Measurements from ENCODE around the gene TINCR. TPM values are rescaled to one million over a fixed set of nuclear protein-coding genes. Genes with fewer than 3 reads are reported as not detected.

TINCR gene
- polyA plus RNA-seq, 6 donors from 2014 or later, result 0.08 to 0.32 (median 0.12) TPM; not detected in 3

GRCh38 chr19:5585461-5586299 is 17.9 kb upstream of the TINCR start:
- Mint-ChIP-seq H3K9me3 (no peaks in the 10 kb centered on the region), H3K27ac (peak overlapping the region in 5 of 6 donors; percentile 28 to 82 (median 65)), H3K4me1 (peaks cover 7 to 13% (median 12%) of the 10 kb centered on the region in 3 donors), H3K36me3 (peaks cover 0 to 7% of the 10 kb centered on the region in 2 donors), H3K27me3 (no peaks in the 10 kb centered on the region), H3K4me3 (peak overlapping the region in 5 of 8 donors; percentile 12 to 51 (median 38))
- DNase-seq (peak; percentile 11), ATAC-seq (ENCODE audit: low read depth in 2 of 2) (peak; percentile 72)

GRCh38 chr19:5580161-5580571 is 12.4 kb upstream of the TINCR start:
- Mint-ChIP-seq H3K27me3 (no peaks in the 10 kb centered on the region), H3K9me3 (no peaks in the 10 kb centered on the region), H3K36me3 (no peaks in the 10 kb centered on the region), H3K4me1 (peaks cover 8 to 12% (median 9%) of the 10 kb centered on the region in 3 donors), H3K4me3 (no peak overlapping the region), H3K27ac (no peak overlapping the region)
- ATAC-seq (ENCODE audit: low read depth in 2 of 2), result no peak
- DNase-seq, result no peak

- peaks cover 8 to 12% (median 9%) of the 10 kb centered on the region in 3 donors for H3K4me1 Mint-ChIP-seq
- H3K9me3 Mint-ChIP-seq, result no peaks in the 10 kb centered on the region
- H3K27ac Mint-ChIP-seq, result no peak overlapping the region
- DNase-seq (no peak), ATAC-seq (ENCODE audit: low read depth in 2 of 2) (no peak)
- H3K4me3 Mint-ChIP-seq, result no peak overlapping the region
- H3K27me3 Mint-ChIP-seq, result no peaks in the 10 kb centered on the region
- H3K36me3 Mint-ChIP-seq, result no peaks in the 10 kb centered on the region
Measured at GRCh38 chr19:5579697-5580096, 11.9 kb upstream of the TINCR start.

- Mint-ChIP-seq H3K36me3 (no peaks in the 10 kb centered on the region), H3K27me3 (no peaks in the 10 kb centered on the region), H3K27ac (no peak overlapping the region), H3K9me3 (no peaks in the 10 kb centered on the region), H3K4me1 (peaks cover 8 to 12% (median 9%) of the 10 kb centered on the region in 3 donors), H3K4me3 (peak overlapping the region in 1 of 8 donors; percentile 41)
- ATAC-seq (ENCODE audit: low read depth in 2 of 2) (no peak), DNase-seq (no peak)
Measured at GRCh38 chr19:5579286-5579685, 11.5 kb upstream of the TINCR start.

GRCh38 chr19:5578097-5578846 is 10.5 kb upstream of the TINCR start:
- H3K4me3 Mint-ChIP-seq, result peak overlapping the region in 2 of 8 donors; percentile 47 to 53
- H3K27me3 Mint-ChIP-seq, result no peaks in the 10 kb centered on the region
- DNase-seq (peak; percentile 60), ATAC-seq (ENCODE audit: low read depth in 2 of 2) (peak; percentile 87 to 88)
- peaks cover 8 to 12% (median 9%) of the 10 kb centered on the region in 3 donors for H3K4me1 Mint-ChIP-seq
- H3K9me3 Mint-ChIP-seq, result no peaks in the 10 kb centered on the region
- H3K36me3 Mint-ChIP-seq, result no peaks in the 10 kb centered on the region
- peak overlapping the region in 3 of 6 donors; percentile 49 to 81 (median 67) for H3K27ac Mint-ChIP-seq

GRCh38 chr19:5575590-5575989 is 7.8 kb upstream of the TINCR start:
- peaks cover 8 to 12% (median 9%) of the 10 kb centered on the region in 3 donors for H3K4me1 Mint-ChIP-seq
- H3K36me3 Mint-ChIP-seq, result no peaks in the 10 kb centered on the region
- no peaks in the 10 kb centered on the region for H3K27me3 Mint-ChIP-seq
- no peak overlapping the region for H3K27ac Mint-ChIP-seq
- H3K4me3 Mint-ChIP-seq, result no peak overlapping the region
- peaks cover 0 to 6% (median 0%) of the 10 kb centered on the region in 7 donors for H3K9me3 Mint-ChIP-seq
- no peak for DNase-seq
- ATAC-seq (ENCODE audit: low read depth in 2 of 2), result no peak

- no peak overlapping the region for H3K27ac Mint-ChIP-seq
- peaks cover 0 to 6% (median 0%) of the 10 kb centered on the region in 7 donors for H3K9me3 Mint-ChIP-seq
- peaks cover 0 to 12% (median 5%) of the 10 kb centered on the region in 3 donors for H3K27me3 Mint-ChIP-seq
- H3K4me3 Mint-ChIP-seq, result no peak overlapping the region
- ATAC-seq (ENCODE audit: low read depth in 2 of 2) (no peak), DNase-seq (no peak)
- H3K36me3 Mint-ChIP-seq, result no peaks in the 10 kb centered on the region
- H3K4me1 Mint-ChIP-seq, result peaks cover 1 to 2% (median 2%) of the 10 kb centered on the region in 3 donors
Measured at GRCh38 chr19:5572556-5573286, 5.0 kb upstream of the TINCR start.

- no peak overlapping the region for H3K27ac Mint-ChIP-seq
- peaks cover 0 to 6% (median 0%) of the 10 kb centered on the region in 7 donors for H3K9me3 Mint-ChIP-seq
- no peaks in the 10 kb centered on the region for H3K4me1 Mint-ChIP-seq
- no peaks in the 10 kb centered on the region for H3K36me3 Mint-ChIP-seq
- H3K27me3 Mint-ChIP-seq, result peaks cover 0 to 12% (median 5%) of the 10 kb centered on the region in 3 donors
- ATAC-seq (ENCODE audit: low read depth in 2 of 2) (no peak), DNase-seq (no peak)
- H3K4me3 Mint-ChIP-seq, result no peak overlapping the region
Measured at GRCh38 chr19:5571777-5572176, 4.0 kb upstream of the TINCR start.

- no peak for ATAC-seq (ENCODE audit: low read depth in 2 of 2)
- DNase-seq, result no peak
- no peak overlapping the region for H3K4me3 Mint-ChIP-seq
- H3K27ac Mint-ChIP-seq, result no peak overlapping the region
- peaks cover 9 to 16% (median 12%) of the 10 kb centered on the region in 3 donors for H3K27me3 Mint-ChIP-seq
- peaks cover 0 to 4% (median 0%) of the 10 kb centered on the region in 3 donors for H3K4me1 Mint-ChIP-seq
- no peaks in the 10 kb centered on the region for H3K36me3 Mint-ChIP-seq
- H3K9me3 Mint-ChIP-seq, result peaks cover 0 to 9% (median 0%) of the 10 kb centered on the region in 7 donors
Measured at GRCh38 chr19:5567970-5568407, 236 bp upstream of the TINCR start.

GRCh38 chr19:5564930-5565329 is 2.8 kb downstream of the TINCR start:
- Mint-ChIP-seq H3K9me3 (peaks cover 6 to 18% (median 9%) of the 10 kb centered on the region in 7 donors), H3K4me3 (no peak overlapping the region), H3K27me3 (peaks cover 21 to 43% (median 29%) of the 10 kb centered on the region in 3 donors), H3K4me1 (peaks cover 0 to 4% (median 0%) of the 10 kb centered on the region in 3 donors), H3K36me3 (peaks cover 5 to 17% of the 10 kb centered on the region in 2 donors), H3K27ac (no peak overlapping the region)
- DNase-seq (no peak), ATAC-seq (ENCODE audit: low read depth in 2 of 2) (no peak)

GRCh38 chr19:5563935-5564612 is 3.7 kb downstream of the TINCR start:
- H3K4me3 Mint-ChIP-seq, result no peak overlapping the region
- H3K4me1 Mint-ChIP-seq, result peaks cover 0 to 4% (median 0%) of the 10 kb centered on the region in 3 donors
- peaks cover 5 to 17% of the 10 kb centered on the region in 2 donors for H3K36me3 Mint-ChIP-seq
- peaks cover 6 to 18% (median 9%) of the 10 kb centered on the region in 7 donors for H3K9me3 Mint-ChIP-seq
- H3K27me3 Mint-ChIP-seq, result peaks cover 21 to 38% (median 25%) of the 10 kb centered on the region in 3 donors
- peak; percentile 33 to 43 for ATAC-seq (ENCODE audit: low read depth in 2 of 2)
- no peak overlapping the region for H3K27ac Mint-ChIP-seq
- no peak for DNase-seq

- H3K4me1 Mint-ChIP-seq, result peaks cover 0 to 4% (median 3%) of the 10 kb centered on the region in 3 donors
- H3K27me3 Mint-ChIP-seq, result peaks cover 27 to 41% (median 32%) of the 10 kb centered on the region in 3 donors
- peaks cover 5 to 24% of the 10 kb centered on the region in 2 donors for H3K36me3 Mint-ChIP-seq
- no peak overlapping the region for H3K4me3 Mint-ChIP-seq
- ATAC-seq (ENCODE audit: low read depth in 2 of 2), result no peak
- DNase-seq, result no peak
- H3K9me3 Mint-ChIP-seq, result peaks cover 7 to 21% (median 13%) of the 10 kb centered on the region in 7 donors
- no peak overlapping the region for H3K27ac Mint-ChIP-seq
Measured at GRCh38 chr19:5563008-5563431, 4.7 kb downstream of the TINCR start.

All from naive B cell (primary cell).